IPS-18a (cell line): ENCODE data around the gene PARP3.

Experiments
- H3K27ac ChIP-seq: one replicate; pipeline ENCODE4 v1.5.1; 2013; ENCODE audit warnings: low read length
- H3K27me3 ChIP-seq: one replicate; pipeline ENCODE4 v1.6.1; 2013; ENCODE audit warnings: mild to moderate bottlenecking, low read length; ENCODE audit not compliant: control insufficient read depth, insufficient read depth
- H3K36me3 ChIP-seq: one replicate; pipeline ENCODE4 v1.6.1; 2013; ENCODE audit warnings: low read depth, low read length; ENCODE audit not compliant: control insufficient read depth
- H3K4me1 ChIP-seq: one replicate; pipeline ENCODE4 v1.6.1; 2013; ENCODE audit warnings: low read depth, low read length; ENCODE audit not compliant: control insufficient read depth
- H3K4me3 ChIP-seq: one replicate; pipeline ENCODE4 v1.5.1; 2013; ENCODE audit warnings: low read length
- H3K9ac ChIP-seq: one replicate; pipeline ENCODE4 v1.6.1; 2013; ENCODE audit warnings: mild to moderate bottlenecking, low read length, moderate library complexity
- H3K9me3 ChIP-seq: one replicate; pipeline ENCODE4 v1.6.1; 2013; ENCODE audit warnings: low read depth, low read length; ENCODE audit not compliant: control insufficient read depth

Gene PARP3

DNA sequence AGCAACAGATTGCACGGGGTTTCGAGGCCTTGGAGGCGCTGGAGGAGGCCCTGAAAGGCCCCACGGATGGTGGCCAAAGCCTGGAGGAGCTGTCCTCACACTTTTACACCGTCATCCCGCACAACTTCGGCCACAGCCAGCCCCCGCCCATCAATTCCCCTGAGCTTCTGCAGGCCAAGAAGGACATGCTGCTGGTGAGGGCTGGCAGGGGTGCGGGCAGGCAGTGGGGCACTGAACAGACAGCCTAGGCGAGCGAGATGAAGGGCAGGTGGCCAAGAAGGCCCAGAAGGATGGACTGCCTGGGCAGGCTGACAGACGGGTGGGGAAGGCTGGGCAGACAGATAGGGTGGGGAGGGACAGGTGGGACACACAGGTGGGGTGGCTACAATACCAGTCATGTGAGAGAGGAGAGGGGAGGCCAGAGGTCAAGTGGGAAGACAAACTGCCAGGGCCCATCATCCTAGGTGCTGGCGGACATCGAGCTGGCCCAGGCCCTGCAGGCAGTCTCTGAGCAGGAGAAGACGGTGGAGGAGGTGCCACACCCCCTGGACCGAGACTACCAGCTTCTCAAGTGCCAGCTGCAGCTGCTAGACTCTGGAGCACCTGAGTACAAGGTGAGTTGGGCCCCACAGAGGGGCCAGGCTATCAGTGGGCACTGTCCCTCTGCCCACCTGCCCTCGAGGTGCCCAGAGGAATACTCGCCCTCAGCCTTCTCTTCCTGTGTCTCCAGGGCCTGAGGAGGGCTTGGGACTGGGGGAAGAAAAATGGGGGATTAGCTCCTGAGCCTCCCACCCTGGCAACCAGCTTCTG lies 3.1 kb downstream of the PARP3 start:
- Histone ChIP-seq H3K9me3 (no peaks in the 10 kb centered on the region), H3K9ac (no peak overlapping the region), H3K27ac (no peak overlapping the region), H3K36me3 (no peaks in the 10 kb centered on the region), H3K27me3 (peaks cover 6% of the 10 kb centered on the region), H3K4me1 (peaks cover 5% of the 10 kb centered on the region), H3K4me3 (no peak overlapping the region)

DNA sequence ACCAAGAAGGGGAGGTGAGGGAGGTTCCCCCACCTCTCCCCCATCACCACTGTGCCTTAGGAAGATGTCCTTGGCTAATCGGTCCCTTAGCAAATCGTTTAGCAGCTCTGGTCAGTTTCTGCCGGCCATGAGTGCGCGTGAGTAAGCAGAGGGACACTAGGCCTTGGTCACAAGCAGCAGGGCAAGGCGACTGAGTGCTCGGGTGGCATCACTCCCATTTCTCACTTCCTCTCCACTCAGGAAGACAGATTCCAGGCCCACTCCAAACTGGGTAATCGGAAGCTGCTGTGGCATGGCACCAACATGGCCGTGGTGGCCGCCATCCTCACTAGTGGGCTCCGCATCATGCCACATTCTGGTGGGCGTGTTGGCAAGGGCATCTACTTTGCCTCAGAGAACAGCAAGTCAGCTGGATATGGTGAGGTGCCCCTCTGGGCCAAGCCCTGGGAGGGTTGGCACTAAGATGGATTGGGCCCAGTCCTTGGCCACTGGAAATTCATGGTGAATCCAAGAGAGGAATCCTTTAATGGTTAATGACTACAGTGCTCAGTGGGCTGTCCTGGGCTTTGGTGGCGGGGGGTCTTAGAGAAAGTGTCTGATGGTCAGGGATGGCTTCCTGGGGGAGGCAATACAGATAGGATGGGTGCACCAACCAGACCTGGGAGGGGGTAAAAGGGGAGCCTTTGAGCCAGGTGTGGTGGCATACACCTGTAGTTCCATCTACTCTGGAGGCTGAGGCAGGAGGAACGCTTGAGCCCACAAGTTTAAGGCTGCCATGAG lies 4.0 kb downstream of the PARP3 start:
- H3K27ac ChIP-seq, result no peak overlapping the region
- no peak overlapping the region for H3K4me3 ChIP-seq

DNA sequence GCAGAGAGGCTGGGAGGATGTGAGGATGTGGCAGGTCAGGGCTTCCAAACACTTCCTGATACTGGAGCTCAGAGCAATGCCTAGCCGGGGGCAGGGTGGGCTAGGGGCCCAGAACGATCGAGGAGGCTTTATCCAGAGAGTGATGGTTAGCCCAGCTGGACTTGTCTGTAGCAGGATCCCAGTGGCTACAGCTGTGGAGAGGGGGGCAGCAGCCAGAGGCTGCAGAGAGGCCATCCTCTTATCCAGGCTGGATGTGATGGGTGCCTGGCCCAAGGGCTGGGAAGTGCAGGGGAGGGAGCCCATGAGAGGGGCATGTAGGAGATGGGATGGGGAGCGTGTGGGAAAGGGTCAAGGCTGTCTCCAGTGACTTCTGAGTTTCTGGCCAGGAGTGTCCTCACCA lies 4.6 kb downstream of the PARP3 start:
- Histone ChIP-seq H3K36me3 (no peaks in the 10 kb centered on the region), H3K4me3 (no peak overlapping the region), H3K27me3 (peaks cover 16% of the 10 kb centered on the region), H3K9me3 (no peaks in the 10 kb centered on the region), H3K27ac (no peak overlapping the region), H3K4me1 (peaks cover 5% of the 10 kb centered on the region), H3K9ac (no peak overlapping the region)

More for the DNA sequence above, 4.0 kb downstream of the PARP3 start:
- H3K4me1 ChIP-seq, result peaks cover 5% of the 10 kb centered on the region
- H3K27me3 ChIP-seq, result peaks cover 12% of the 10 kb centered on the region
- no peak overlapping the region for H3K9ac ChIP-seq
- no peaks in the 10 kb centered on the region for H3K9me3 ChIP-seq
- H3K36me3 ChIP-seq, result no peaks in the 10 kb centered on the region

DNA sequence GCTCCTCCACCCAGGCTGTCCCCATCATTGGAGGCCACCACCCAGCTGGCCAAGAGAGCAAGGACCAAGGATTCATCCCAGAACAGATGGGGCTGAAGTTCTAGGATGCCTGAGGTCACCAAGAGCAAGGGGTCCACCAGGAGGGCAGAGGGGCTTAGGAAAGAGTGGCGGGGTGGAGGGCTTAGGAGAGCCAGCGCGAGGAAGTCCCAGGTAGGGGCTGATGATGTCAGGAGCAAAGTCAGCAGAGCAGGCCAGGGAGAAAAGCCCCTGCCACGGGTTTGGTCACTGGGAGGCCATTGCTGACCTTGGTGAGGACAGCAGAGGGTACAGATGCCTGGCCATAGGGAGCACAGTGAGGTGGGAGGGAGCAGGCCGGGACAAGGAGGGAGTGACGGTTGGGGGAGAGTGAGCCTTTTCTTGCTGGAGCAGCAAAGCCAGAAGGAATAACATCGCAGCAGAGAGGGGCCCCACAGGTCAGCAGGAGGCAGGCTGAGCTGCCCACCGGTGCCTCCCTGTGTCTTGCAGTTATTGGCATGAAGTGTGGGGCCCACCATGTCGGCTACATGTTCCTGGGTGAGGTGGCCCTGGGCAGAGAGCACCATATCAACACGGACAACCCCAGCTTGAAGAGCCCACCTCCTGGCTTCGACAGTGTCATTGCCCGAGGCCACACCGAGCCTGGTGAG lies 5.2 kb downstream of the PARP3 start:
- Histone ChIP-seq H3K36me3 (no peaks in the 10 kb centered on the region), H3K9ac (no peak overlapping the region), H3K4me1 (peaks cover 3% of the 10 kb centered on the region), H3K27ac (no peak overlapping the region), H3K9me3 (no peaks in the 10 kb centered on the region), H3K27me3 (peaks cover 16% of the 10 kb centered on the region), H3K4me3 (no peak overlapping the region)

DNA sequence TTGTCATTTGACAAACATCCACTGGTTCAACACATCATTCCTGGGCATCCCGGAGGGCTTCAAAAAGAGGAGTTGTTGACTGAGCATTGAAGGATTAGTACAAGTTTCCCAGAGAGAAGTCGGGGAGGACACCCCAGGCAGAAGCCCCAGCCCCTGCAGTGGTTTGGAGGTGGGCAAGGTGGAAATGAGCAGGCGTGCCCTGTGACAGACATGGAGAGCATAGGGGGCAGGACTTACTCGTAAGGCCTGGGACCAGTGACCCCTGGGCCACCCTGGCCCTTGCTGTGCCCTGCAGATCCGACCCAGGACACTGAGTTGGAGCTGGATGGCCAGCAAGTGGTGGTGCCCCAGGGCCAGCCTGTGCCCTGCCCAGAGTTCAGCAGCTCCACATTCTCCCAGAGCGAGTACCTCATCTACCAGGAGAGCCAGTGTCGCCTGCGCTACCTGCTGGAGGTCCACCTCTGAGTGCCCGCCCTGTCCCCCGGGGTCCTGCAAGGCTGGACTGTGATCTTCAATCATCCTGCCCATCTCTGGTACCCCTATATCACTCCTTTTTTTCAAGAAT lies 5.9 kb downstream of the PARP3 start:
- Histone ChIP-seq H3K27me3 (peaks cover 17% of the 10 kb centered on the region), H3K4me3 (no peak overlapping the region), H3K9me3 (no peaks in the 10 kb centered on the region), H3K27ac (no peak overlapping the region), H3K36me3 (no peaks in the 10 kb centered on the region), H3K9ac (no peak overlapping the region), H3K4me1 (no peaks in the 10 kb centered on the region)

DNA sequence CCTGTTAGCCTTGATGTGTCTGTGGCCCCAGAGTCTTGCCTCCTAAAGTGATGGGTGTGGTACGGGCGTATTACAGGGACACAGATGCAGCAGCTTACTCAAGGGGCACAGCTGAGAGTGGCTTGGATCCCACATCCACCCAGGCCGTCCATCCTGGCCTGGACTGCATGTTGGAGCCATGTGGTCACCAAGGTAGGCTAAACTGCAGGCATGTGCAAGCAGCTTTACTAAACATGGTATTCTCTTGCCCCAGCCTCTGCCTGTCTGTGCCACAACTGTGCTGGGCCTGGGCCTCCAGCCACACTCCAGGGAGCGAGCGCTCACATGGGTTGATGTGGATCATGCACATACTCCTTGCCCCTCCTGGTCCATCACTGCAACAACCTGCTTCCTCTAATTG lies 7.0 kb downstream of the PARP3 start:
- H3K4me1 ChIP-seq, result no peaks in the 10 kb centered on the region
- H3K9me3 ChIP-seq, result no peaks in the 10 kb centered on the region
- peaks cover 27% of the 10 kb centered on the region for H3K27me3 ChIP-seq
- no peaks in the 10 kb centered on the region for H3K36me3 ChIP-seq
- no peak overlapping the region for H3K27ac ChIP-seq
- H3K9ac ChIP-seq, result no peak overlapping the region
- no peak overlapping the region for H3K4me3 ChIP-seq

DNA sequence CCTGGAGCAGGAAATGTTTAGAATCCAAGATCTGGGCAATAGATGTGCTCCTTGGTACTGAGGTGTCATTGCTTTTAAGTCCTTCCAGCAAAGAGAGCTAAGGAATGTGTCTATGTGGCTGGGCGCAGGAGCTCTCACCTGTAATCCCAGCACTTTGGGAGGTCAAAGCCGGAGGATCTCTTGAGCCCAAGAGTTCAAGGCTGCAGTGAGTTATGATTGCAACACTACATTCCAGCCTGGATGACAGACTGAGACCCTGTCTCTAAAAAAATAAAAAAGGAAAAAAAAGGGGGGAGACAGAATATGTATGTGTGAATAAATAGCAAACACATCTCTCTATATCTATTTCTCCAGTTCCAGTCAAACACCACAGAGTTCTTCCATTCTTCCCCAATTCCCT lies 8.7 kb downstream of the PARP3 start:
- Histone ChIP-seq H3K36me3 (no peaks in the 10 kb centered on the region), H3K9me3 (no peaks in the 10 kb centered on the region), H3K9ac (no peak overlapping the region), H3K4me3 (no peak overlapping the region), H3K27ac (no peak overlapping the region), H3K4me1 (peaks cover 4% of the 10 kb centered on the region), H3K27me3 (peaks cover 45% of the 10 kb centered on the region)

DNA sequence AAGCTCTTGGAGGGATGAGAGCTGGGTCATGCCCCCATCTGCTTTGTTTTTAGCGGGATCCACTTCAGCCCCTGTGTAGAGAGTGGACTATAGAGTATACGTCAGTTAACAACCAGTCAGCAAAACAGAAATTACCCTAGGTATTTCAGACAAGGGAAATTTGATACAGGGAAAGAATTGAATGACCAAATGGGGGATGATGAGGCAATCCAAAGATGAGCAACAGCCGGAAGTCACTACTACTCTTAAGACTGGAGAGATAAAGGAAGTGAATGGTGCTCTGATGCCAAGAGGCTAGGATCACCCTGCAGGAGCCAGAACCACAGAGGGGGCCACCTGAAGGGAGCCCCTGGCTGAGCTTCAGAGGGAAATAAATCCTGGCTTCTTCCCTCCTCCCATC lies 11.3 kb downstream of the PARP3 start:
- H3K9ac ChIP-seq, result no peak overlapping the region
- no peaks in the 10 kb centered on the region for H3K36me3 ChIP-seq
- H3K27ac ChIP-seq, result no peak overlapping the region
- peaks cover 4% of the 10 kb centered on the region for H3K4me1 ChIP-seq
- no peak overlapping the region for H3K4me3 ChIP-seq
- H3K9me3 ChIP-seq, result no peaks in the 10 kb centered on the region
- peaks cover 60% of the 10 kb centered on the region for H3K27me3 ChIP-seq

DNA sequence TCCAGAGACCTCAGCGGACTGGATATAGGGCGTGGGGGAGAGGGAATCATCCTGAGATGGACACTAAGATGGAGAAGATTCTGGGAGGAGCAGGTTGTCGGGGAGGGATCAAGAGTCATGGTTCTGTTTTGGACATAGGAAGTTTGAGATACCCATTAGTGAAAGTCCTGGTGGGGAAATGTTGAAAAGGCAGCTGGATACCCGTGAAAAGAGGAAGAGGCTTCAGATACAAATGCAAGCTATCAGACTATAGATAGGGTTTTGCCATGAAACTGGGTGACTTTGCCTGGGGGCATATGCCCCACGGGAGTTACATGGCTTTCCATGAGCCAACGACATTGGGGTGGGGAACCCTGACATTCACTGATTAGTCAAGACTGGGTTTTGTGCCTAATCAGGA lies 11.9 kb downstream of the PARP3 start:
- H3K36me3 ChIP-seq, result no peaks in the 10 kb centered on the region
- H3K4me3 ChIP-seq, result no peak overlapping the region
- H3K27ac ChIP-seq, result no peak overlapping the region
- H3K27me3 ChIP-seq, result peaks cover 56% of the 10 kb centered on the region
- H3K9ac ChIP-seq, result no peak overlapping the region
- H3K4me1 ChIP-seq, result peaks cover 4% of the 10 kb centered on the region
- H3K9me3 ChIP-seq, result no peaks in the 10 kb centered on the region

DNA sequence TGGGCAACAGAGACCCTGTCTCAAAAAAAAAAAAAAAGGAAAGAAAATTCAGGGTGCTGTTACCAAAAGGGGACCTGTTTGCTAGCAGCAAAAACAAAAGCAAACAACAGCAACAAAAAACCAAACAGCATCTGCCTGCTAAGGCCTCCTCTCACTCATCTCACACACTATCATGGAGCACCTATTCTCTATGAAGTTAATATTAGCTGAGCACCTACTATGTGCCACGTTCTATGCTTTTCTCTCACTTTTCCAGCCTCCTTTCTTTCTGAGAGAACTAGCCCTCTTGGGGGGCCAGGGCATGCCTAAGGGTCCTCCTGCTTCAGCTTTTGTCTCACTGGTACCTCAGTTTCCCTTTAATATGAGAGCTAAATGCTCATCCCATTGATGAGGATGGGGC lies 12.6 kb downstream of the PARP3 start:
- no peak overlapping the region for H3K27ac ChIP-seq
- no peaks in the 10 kb centered on the region for H3K9me3 ChIP-seq
- H3K27me3 ChIP-seq, result peaks cover 54% of the 10 kb centered on the region
- H3K9ac ChIP-seq, result no peak overlapping the region
- H3K36me3 ChIP-seq, result no peaks in the 10 kb centered on the region
- H3K4me1 ChIP-seq, result peaks cover 4% of the 10 kb centered on the region
- no peak overlapping the region for H3K4me3 ChIP-seq

DNA sequence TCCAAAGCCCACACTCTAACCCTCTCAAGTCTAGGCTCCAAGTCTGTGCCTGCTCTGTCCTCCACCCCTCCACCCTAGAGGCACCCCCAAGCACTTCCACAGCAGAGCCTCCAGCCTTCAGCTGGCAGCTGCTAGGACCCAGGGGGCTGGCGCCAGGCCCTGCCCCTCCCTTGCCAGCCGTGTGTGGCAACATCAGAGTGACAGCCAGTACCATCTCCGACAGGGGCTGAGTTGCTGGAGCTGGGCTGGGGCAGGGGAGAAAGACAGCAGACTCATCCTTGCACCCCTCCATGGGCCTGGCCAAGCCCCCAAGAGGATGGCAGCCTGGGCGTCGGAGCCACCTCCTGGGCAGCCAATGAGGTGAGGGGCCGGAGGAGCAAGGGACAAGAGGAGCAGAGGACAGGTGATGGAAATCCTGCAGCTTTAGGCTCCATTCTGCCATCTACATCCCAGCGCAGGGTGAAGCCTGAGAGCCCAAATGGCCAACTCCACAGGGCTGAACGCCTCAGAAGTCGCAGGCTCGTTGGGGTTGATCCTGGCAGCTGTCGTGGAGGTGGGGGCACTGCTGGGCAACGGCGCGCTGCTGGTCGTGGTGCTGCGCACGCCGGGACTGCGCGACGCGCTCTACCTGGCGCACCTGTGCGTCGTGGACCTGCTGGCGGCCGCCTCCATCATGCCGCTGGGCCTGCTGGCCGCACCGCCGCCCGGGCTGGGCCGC lies 13.2 kb downstream of the PARP3 start, which contains the start of gene GPR62:
Gene GPR62, plus strand, starts transcription at position 207 of the 718 bp plus-strand sequence. Its CDS starts 272 bp downstream, at position 479.
- Histone ChIP-seq H3K9me3 (no peaks in the 10 kb centered on the region), H3K27ac (no peak within 1 kb of the TSS), H3K27me3 (peaks cover 54% of the 10 kb centered on the region), H3K9ac (no peak within 1 kb of the TSS), H3K4me1 (peaks cover 4% of the 10 kb centered on the region), H3K4me3 (peak within 1 kb of the TSS; percentile 52), H3K36me3 (no peaks in the 10 kb centered on the region)
